Fibroblast of lung (primary cell): ENCODE data around the gene CAMKV. TPM values are rescaled to one million over a fixed set of nuclear protein-coding genes. Genes with fewer than 3 reads are reported as not detected.

ENCODE experiments used
- DNase-seq, 2 donors: peaks; one replicate each; pipeline versions ENCODE4 v3.0.0 to v3.0.0-alpha.2; 2010; ENCODE audit warnings: low read depth in 2 of 2
- H2AFZ ChIP-seq: 2 replicates; pipeline ENCODE4 v1.5.1; 2012; ENCODE audit warnings: low read length, control low read depth, inconsistent platforms
- H3K27ac ChIP-seq: 2 replicates; pipeline ENCODE4 v1.5.1; 2011; ENCODE audit warnings: low read length, control low read depth; ENCODE audit not compliant: insufficient read depth
- H3K27me3 ChIP-seq: 2 replicates; pipeline ENCODE4 v1.5.1; 2011; ENCODE audit warnings: mild to moderate bottlenecking, low read length; ENCODE audit not compliant: control insufficient read depth, insufficient read depth
- H3K36me3 ChIP-seq: 2 replicates; pipeline ENCODE4 v1.5.1; 2011; ENCODE audit warnings: low read length; ENCODE audit not compliant: control insufficient read depth, insufficient read depth
- H3K4me1 ChIP-seq: 2 replicates; pipeline ENCODE4 v1.5.1; 2011; ENCODE audit warnings: low read length; ENCODE audit not compliant: control insufficient read depth, insufficient read depth; ENCODE audit errors: extremely low read depth
- H3K4me2 ChIP-seq: 2 replicates; pipeline ENCODE4 v1.5.1; 2011; ENCODE audit warnings: low read length, control low read depth; ENCODE audit not compliant: insufficient read depth; ENCODE audit errors: extremely low read depth
- H3K4me3 ChIP-seq, 4 experiments: fragments of 200-600 bp in 1 of 4; sonication (generic) in 1 of 4; replicated peaks in 1 of 4; 2 replicates each; pipeline ENCODE4 v1.5.1; 2011 to 2016; ENCODE audit warnings: low read length in 4 of 4, low read depth in 3 of 4, mild to moderate bottlenecking in 3 of 4, control low read depth in 2 of 4, inconsistent platforms in 1 of 4, mixed read lengths in 1 of 4; ENCODE audit not compliant: insufficient read depth in 1 of 4; ENCODE audit errors: control extremely low read depth in 1 of 4
- H3K79me2 ChIP-seq: 2 replicates; pipeline ENCODE4 v1.5.1; 2012; ENCODE audit warnings: mild to moderate bottlenecking, low read length, inconsistent platforms; ENCODE audit not compliant: control insufficient read depth, insufficient read depth
- H3K9ac ChIP-seq: 2 replicates; pipeline ENCODE4 v1.5.1; 2011; ENCODE audit warnings: mild to moderate bottlenecking, low read length, control low read depth; ENCODE audit not compliant: insufficient read depth
- H3K9me3 ChIP-seq: 2 replicates; pipeline ENCODE4 v1.5.1; 2012; ENCODE audit warnings: low read depth, low read length; ENCODE audit not compliant: control insufficient read depth, insufficient read depth
- H4K20me1 ChIP-seq: 2 replicates; pipeline ENCODE4 v1.5.1; 2011; ENCODE audit warnings: low read length; ENCODE audit not compliant: control insufficient read depth, insufficient read depth; ENCODE audit errors: extremely low read depth
- CTCF ChIP-seq, 2 donors: IDR thresholded peaks in 1 of 2; conservative IDR thresholded peaks in 1 of 2; 1 replicate in 1 of 2; 2 replicates in 1 of 2; pipeline ENCODE4 v1.5.1; 2011 to 2012; ENCODE audit warnings: low read length in 2 of 2, control low read depth in 1 of 2, inconsistent platforms in 1 of 2, low read depth in 1 of 2, mild to moderate bottlenecking in 1 of 2
- EZH2 ChIP-seq: IDR thresholded peaks from 2 replicates; pipeline ENCODE4 v1.5.1; 2012; ENCODE audit warnings: low read length, control low read depth, mild to moderate bottlenecking; ENCODE audit errors: missing control alignments
- polyA plus RNA-seq, 2 donors: library from polyadenylated mRNA; depleted of rRNA in 1 of 2; stranded (reverse) in 1 of 2; unstranded in 1 of 2; fragments of >200 nt; gene quantifications; 2 replicates each; pipeline ENCODE4 v1.2.1, GENCODE V29; 2011 to 2012; ENCODE audit warnings: missing spikeins in 1 of 2
- total RNA-seq: library from RNA; depleted of rRNA; stranded (reverse); fragments of >200 nt; gene quantifications from 2 replicates; pipeline ENCODE4 v1.2.1, GENCODE V29; 2014

CAMKV gene
- total and polyA plus RNA-seq, 2 donors (not counting 1 experiment from before 2014, with no cell fraction given): 0.06 TPM; not detected in 1

GRCh38 chr3:49867871-49868321, 1.8 kb downstream of the CAMKV start:
- Histone ChIP-seq H3K9ac (no peak overlapping the region), H3K4me3 (no peak overlapping the region), H2AFZ (no peak overlapping the region), H3K27ac (no peak overlapping the region), H3K79me2 (no peaks in the 10 kb centered on the region), H3K4me1 (no peaks in the 10 kb centered on the region), H3K4me2 (no peak overlapping the region), H4K20me1 (no peaks in the 10 kb centered on the region), H3K27me3 (peaks cover 55% of the 10 kb centered on the region), H3K36me3 (no peaks in the 10 kb centered on the region), H3K9me3 (no peaks in the 10 kb centered on the region)
- TF ChIP-seq CTCF (conservative IDR thresholded peaks at IDR 0.05 in 1 of 2, IDR thresholded peaks at IDR 0.05 in 1 of 2; ENCODE audit: low read depth in 1 of 2, low read length in 2 of 2) (no peak), EZH2 (no peak)
- peak; percentile 25 to 49 for DNase-seq

- Histone ChIP-seq H3K27me3 (peaks cover 59% of the 10 kb centered on the region), H3K79me2 (no peaks in the 10 kb centered on the region)
- no peak for DNase-seq
These were observed 2.3 kb downstream of the CAMKV start for GRCh38 chr3:49867400-49867799.

GRCh38 chr3:49865198-49865784, 4.4 kb downstream of the CAMKV start:
- DNase-seq: no peak
- TF ChIP-seq CTCF (conservative IDR thresholded peaks at IDR 0.05 in 1 of 2, IDR thresholded peaks at IDR 0.05 in 1 of 2; ENCODE audit: low read depth in 1 of 2, low read length in 2 of 2) (no peak), EZH2 (no peak)
- Histone ChIP-seq H3K9ac (no peak overlapping the region), H4K20me1 (no peaks in the 10 kb centered on the region), H3K27me3 (peaks cover 46% of the 10 kb centered on the region), H3K9me3 (no peaks in the 10 kb centered on the region), H3K4me2 (no peak overlapping the region), H3K4me3 (no peak overlapping the region), H3K4me1 (no peaks in the 10 kb centered on the region), H2AFZ (no peak overlapping the region), H3K27ac (no peak overlapping the region), H3K36me3 (no peaks in the 10 kb centered on the region), H3K79me2 (no peaks in the 10 kb centered on the region)

More at GRCh38 chr3:49867400-49867799, 2.3 kb downstream of the CAMKV start:
- Histone ChIP-seq H3K4me3 (no peak overlapping the region), H3K9ac (no peak overlapping the region), H2AFZ (no peak overlapping the region), H3K27ac (no peak overlapping the region), H4K20me1 (no peaks in the 10 kb centered on the region), H3K4me1 (no peaks in the 10 kb centered on the region), H3K9me3 (no peaks in the 10 kb centered on the region), H3K36me3 (no peaks in the 10 kb centered on the region), H3K4me2 (no peak overlapping the region)
- peak; percentile 20 for TF ChIP-seq EZH2
- TF ChIP-seq CTCF (conservative IDR thresholded peaks at IDR 0.05 in 1 of 2, IDR thresholded peaks at IDR 0.05 in 1 of 2; ENCODE audit: low read depth in 1 of 2, low read length in 2 of 2): no peak
